ENCODE results near the gene PYDC1.

DNA sequence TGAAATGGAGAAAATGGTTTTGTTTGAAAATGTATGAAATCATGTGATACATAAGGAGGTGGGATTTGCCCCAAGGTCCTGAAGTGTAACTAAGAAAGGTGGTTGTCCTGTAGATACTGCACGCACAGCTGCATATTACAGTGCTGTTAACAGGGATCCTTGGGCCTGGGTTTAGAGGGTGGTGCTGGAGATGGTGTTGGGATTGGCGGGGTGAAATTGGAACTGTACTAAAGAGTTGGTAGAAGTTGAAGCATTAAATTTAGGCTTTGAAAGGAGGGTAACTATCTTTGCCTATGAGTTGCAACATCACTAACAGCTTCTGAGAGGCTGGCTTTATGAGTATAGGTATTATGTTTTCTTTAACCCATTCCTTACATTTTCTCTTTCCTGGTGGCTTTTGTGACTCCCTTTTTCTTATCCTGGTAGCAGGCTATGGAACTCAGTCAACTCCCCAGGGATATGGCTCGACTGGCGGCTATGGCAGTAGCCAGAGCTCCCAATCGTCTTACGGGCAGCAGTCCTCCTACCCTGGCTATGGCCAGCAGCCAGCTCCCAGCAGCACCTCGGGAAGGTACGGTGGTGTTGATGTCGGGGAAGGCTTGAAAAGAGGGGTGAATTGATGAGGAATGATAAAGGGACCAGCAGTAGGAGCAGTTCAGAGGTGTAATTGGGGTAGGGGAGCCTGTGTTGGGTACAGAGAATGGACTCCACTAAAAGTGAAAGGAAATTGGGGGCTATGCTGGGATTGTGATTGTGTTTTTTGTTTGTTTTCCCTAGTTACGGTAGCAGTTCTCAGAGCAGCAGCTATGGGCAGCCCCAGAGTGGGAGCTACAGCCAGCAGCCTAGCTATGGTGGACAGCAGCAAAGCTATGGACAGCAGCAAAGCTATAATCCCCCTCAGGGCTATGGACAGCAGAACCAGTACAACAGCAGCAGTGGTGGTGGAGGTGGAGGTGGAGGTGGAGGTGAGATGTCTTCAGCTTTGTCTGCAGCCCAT lies 33.2 kb downstream of the PYDC1 start:
- TF ChIP-seq POLR2AphosphoS5 (IDR thresholded peaks at IDR 0.05; ENCODE audit: low read depth, low read length): no peak
- TF ChIP-seq REST (IDR thresholded peaks at IDR 0.05; ENCODE audit: insufficient read depth in 1 of 2, low read depth in 2 of 2, low read length in 2 of 2): no peak
- TF ChIP-seq SIN3A (IDR thresholded peaks at IDR 0.05; ENCODE audit: borderline replicate concordance, insufficient read depth, low read length): no peak
- no peak for TF ChIP-seq TAF1 (IDR thresholded peaks at IDR 0.05; ENCODE audit: borderline replicate concordance, insufficient read depth, low read length)

All from PFSK-1 (cell line).